Suprapubic skin (tissue), 4 donors: ENCODE results near the gene HLA-DOB. TPM values are rescaled to one million over a fixed set of nuclear protein-coding genes. Genes with fewer than 3 reads are reported as not detected.

Experiments used
- DNase-seq, 2 donors: peaks; one replicate each; pipeline ENCODE4 v3.0.0-alpha.2; 2019; ENCODE audit warnings: low spot score in 2 of 2
- H3K27ac ChIP-seq: fragments of 200-600 bp; sonication (generic); one replicate; pipeline ENCODE4 v1.5.1; 2019
- H3K27me3 ChIP-seq: fragments of 200-600 bp; sonication (generic); one replicate; pipeline ENCODE4 v1.5.1; 2019
- H3K36me3 ChIP-seq: fragments of 200-600 bp; sonication (generic); one replicate; pipeline ENCODE4 v1.5.1; 2019
- H3K4me1 ChIP-seq: fragments of 200-600 bp; sonication (generic); one replicate; pipeline ENCODE4 v1.5.1; 2019
- H3K4me3 ChIP-seq: fragments of 200-600 bp; sonication (generic); one replicate; pipeline ENCODE4 v1.5.1; 2019; ENCODE audit warnings: mild to moderate bottlenecking
- H3K9me3 ChIP-seq: fragments of 200-600 bp; sonication (generic); one replicate; pipeline ENCODE4 v1.5.1; 2019
- CTCF ChIP-seq, 2 donors: fragments of 200-600 bp in 1 of 2; fragments of 450-650 bp in 1 of 2; sonication (generic) in 1 of 2; IDR thresholded peaks; one replicate each; pipeline ENCODE4 v1.5.1; 2016 to 2019; ENCODE audit warnings: antibody characterized with exemption in 2 of 2, mild to moderate bottlenecking in 1 of 2, moderate library complexity in 1 of 2
- EP300 ChIP-seq: sonication (generic); formaldehyde crosslinking; IDR thresholded peaks from one replicate; pipeline ENCODE4 v1.6.1; 2017; ENCODE audit warnings: antibody characterized with exemption
- POLR2A ChIP-seq, 2 donors: fragments of 450-650 bp; IDR thresholded peaks; one replicate each; pipeline ENCODE4 v1.6.1; 2017; ENCODE audit warnings: antibody characterized with exemption in 2 of 2, mild to moderate bottlenecking in 2 of 2, moderate library complexity in 2 of 2
- POLR2AphosphoS5 ChIP-seq, 3 donors: sonication (generic); formaldehyde crosslinking; IDR thresholded peaks; one replicate each; pipeline ENCODE4 v1.6.1; 2017; ENCODE audit warnings: antibody characterized with exemption in 3 of 3
- WGBS: methylation state at CpG from one replicate; pipeline ENCODE4 v1.1.5; 2018; 5-methylcytosine and 5-hydroxymethylcytosine counted together
- total RNA-seq, 4 donors: library from RNA; depleted of rRNA; stranded (reverse); fragments of >200 nt; gene quantifications; one replicate each; pipeline ENCODE4 v1.1.0, GENCODE V29; 2016

Gene HLA-DOB
- total RNA-seq, 4 donors from 2014 or later: 1.6 to 5.1 (median 2.7) TPM

- no peak for DNase-seq
- no peaks in the 10 kb centered on the region for H3K9me3 ChIP-seq
- no peak overlapping the region for H3K4me3 ChIP-seq
- no peaks in the 10 kb centered on the region for H3K36me3 ChIP-seq
- TF ChIP-seq POLR2A (IDR thresholded peaks at IDR 0.05) (no peak), POLR2AphosphoS5 (IDR thresholded peaks at IDR 0.05) (no peak), EP300 (no peak), CTCF (IDR thresholded peaks at IDR 0.05) (no peak)
- peaks cover 34% of the 10 kb centered on the region for H3K4me1 ChIP-seq
- H3K27me3 ChIP-seq: no peaks in the 10 kb centered on the region
- H3K27ac ChIP-seq: no peak overlapping the region
- 44% methylated on average over 3 of the region's 3 CpGs for WGBS
Measured at GRCh38 chr6:32819729-32820128, 2.9 kb upstream of the HLA-DOB start.

GRCh38 chr6:32818867-32819266, 2.1 kb upstream of the HLA-DOB start:
- Histone ChIP-seq H3K9me3 (no peaks in the 10 kb centered on the region), H3K27ac (no peak overlapping the region)
- WGBS: 55% methylated on average over 2 of the region's 2 CpGs

GRCh38 chr6:32815996-32816395, 806 bp downstream of the HLA-DOB start:
- Histone ChIP-seq H3K9me3 (no peaks in the 10 kb centered on the region), H3K4me1 (peaks cover 34% of the 10 kb centered on the region), H3K27me3 (no peaks in the 10 kb centered on the region), H3K36me3 (no peaks in the 10 kb centered on the region), H3K27ac (peak overlapping the region; percentile 58), H3K4me3 (no peak overlapping the region)
- DNase-seq: no peak
- TF ChIP-seq POLR2AphosphoS5 (IDR thresholded peaks at IDR 0.05) (no peak), EP300 (no peak), POLR2A (IDR thresholded peaks at IDR 0.05) (no peak), CTCF (IDR thresholded peaks at IDR 0.05) (no peak)
- 89% methylated on average over 2 of the region's 2 CpGs for WGBS

More at GRCh38 chr6:32818867-32819266, 2.1 kb upstream of the HLA-DOB start:
- H3K27me3 ChIP-seq: no peaks in the 10 kb centered on the region
- H3K4me3 ChIP-seq: no peak overlapping the region
- H3K36me3 ChIP-seq: no peaks in the 10 kb centered on the region
- DNase-seq: no peak
- H3K4me1 ChIP-seq: peaks cover 34% of the 10 kb centered on the region
- TF ChIP-seq CTCF (IDR thresholded peaks at IDR 0.05): no peak
- TF ChIP-seq POLR2AphosphoS5 (IDR thresholded peaks at IDR 0.05): no peak

- WGBS: 80% methylated on average over 5 of the region's 5 CpGs
- no peak for DNase-seq
Measured at GRCh38 chr6:32815115-32815514, 1.7 kb downstream of the HLA-DOB start.

GRCh38 chr6:32814145-32814544, 2.7 kb downstream of the HLA-DOB start:
- TF ChIP-seq CTCF (IDR thresholded peaks at IDR 0.05) (no peak), POLR2AphosphoS5 (IDR thresholded peaks at IDR 0.05) (no peak), POLR2A (IDR thresholded peaks at IDR 0.05) (no peak), EP300 (no peak)

More at GRCh38 chr6:32815115-32815514, 1.7 kb downstream of the HLA-DOB start:
- no peaks in the 10 kb centered on the region for H3K9me3 ChIP-seq
- peaks cover 30% of the 10 kb centered on the region for H3K4me1 ChIP-seq
- TF ChIP-seq EP300: no peak
- no peak for TF ChIP-seq POLR2AphosphoS5 (IDR thresholded peaks at IDR 0.05)
- no peak for TF ChIP-seq POLR2A (IDR thresholded peaks at IDR 0.05)
- no peak for TF ChIP-seq CTCF (IDR thresholded peaks at IDR 0.05)
- no peaks in the 10 kb centered on the region for H3K27me3 ChIP-seq
- no peaks in the 10 kb centered on the region for H3K36me3 ChIP-seq
- peak overlapping the region; percentile 3 for H3K4me3 ChIP-seq
- peak overlapping the region; percentile 14 for H3K27ac ChIP-seq

More at GRCh38 chr6:32814145-32814544, 2.7 kb downstream of the HLA-DOB start:
- DNase-seq: no peak
- no peaks in the 10 kb centered on the region for H3K36me3 ChIP-seq
- H3K27ac ChIP-seq: no peak overlapping the region
- WGBS: 90% methylated on average over 2 of the region's 2 CpGs
- H3K4me3 ChIP-seq: no peak overlapping the region
- H3K9me3 ChIP-seq: no peaks in the 10 kb centered on the region
- no peaks in the 10 kb centered on the region for H3K27me3 ChIP-seq
- H3K4me1 ChIP-seq: peaks cover 21% of the 10 kb centered on the region
